ENCODE results near the gene FGD6.

DNA sequence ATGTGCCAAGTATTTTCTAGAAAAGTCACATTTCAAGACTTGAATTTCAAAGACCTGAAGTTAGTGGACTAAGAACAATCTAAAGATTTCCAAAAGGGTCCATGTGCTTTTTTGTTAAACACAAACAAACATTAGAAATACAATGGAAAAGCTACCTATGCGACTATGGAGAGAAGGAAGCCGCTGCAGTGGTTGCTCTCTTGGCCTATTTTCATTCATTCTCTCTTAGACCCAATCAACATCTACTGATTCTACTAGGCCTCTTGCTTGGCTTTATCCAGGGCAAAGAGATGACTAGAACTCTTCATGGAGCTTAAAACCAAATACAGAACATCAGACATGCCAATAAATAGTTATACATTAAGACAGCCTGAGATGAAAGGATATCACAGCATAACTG is 9.9 kb downstream of the FGD6 start:
- TF ChIP-seq POLR2A (IDR thresholded peaks at IDR 0.05; ENCODE audit: low read length) = no peak
- no peak for TF ChIP-seq PHF8 (IDR thresholded peaks at IDR 0.05; ENCODE audit: borderline replicate concordance, low read depth)
- TF ChIP-seq MAZ (IDR thresholded peaks at IDR 0.05; ENCODE audit: borderline replicate concordance, low read depth, low read length) = no peak
- no peak for TF ChIP-seq JUN (IDR thresholded peaks at IDR 0.05)
- TF ChIP-seq EP300 (IDR thresholded peaks at IDR 0.05) = no peak
- no peak for TF ChIP-seq EHMT2 (IDR thresholded peaks at IDR 0.05; ENCODE audit: low read depth)
- TF ChIP-seq CTCF (IDR thresholded peaks at IDR 0.05) = no peak
- TF ChIP-seq JUNB (IDR thresholded peaks at IDR 0.05) = no peak
- TF ChIP-seq RARB (CRISPR knock-in tag; IDR thresholded peaks at IDR 0.05) = no peak
- TF ChIP-seq, protein P1, sequence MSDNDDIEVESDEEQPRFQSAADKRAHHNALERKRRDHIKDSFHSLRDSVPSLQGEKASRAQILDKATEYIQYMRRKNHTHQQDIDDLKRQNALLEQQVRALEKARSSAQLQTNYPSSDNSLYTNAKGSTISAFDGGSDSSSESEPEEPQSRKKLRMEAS (IDR thresholded peaks at IDR 0.05) = no peak
- no peak for TF ChIP-seq ZNF302 (CRISPR knock-in tag; IDR thresholded peaks at IDR 0.05)
- no peak for TF ChIP-seq MAFK (IDR thresholded peaks at IDR 0.05; ENCODE audit: partially characterized antibody)
